ENCODE results near the gene ABCD3.

The ABCD3 gene

DNA sequence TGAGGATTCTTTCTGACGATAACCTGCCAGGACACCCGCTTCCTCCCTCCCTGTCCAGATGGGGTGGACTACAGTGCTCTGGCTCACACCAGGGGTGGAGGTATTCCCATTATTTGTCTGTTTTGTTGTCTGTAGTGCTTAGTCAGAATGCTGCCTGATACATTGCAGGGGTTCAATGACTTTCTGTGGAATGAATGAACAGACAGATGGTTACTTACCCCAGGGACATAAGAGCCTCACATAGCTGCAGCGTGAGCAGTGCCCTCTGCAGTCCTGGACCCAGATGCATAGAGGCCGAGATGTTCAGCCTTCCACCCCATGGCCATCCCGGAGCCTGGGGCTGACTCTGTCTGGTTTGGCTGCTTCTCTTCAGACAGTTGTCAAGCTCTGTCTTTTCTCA, 136.4 kb downstream of the ABCD3 start:
- no peaks in the 10 kb centered on the region for H3K4me1 ChIP-seq (ENCODE audit: low read length)
- H3K79me2 ChIP-seq (ENCODE audit: low read length), result no peaks in the 10 kb centered on the region
- no peak for TF ChIP-seq EZH2phosphoT487 (IDR thresholded peaks at IDR 0.05; ENCODE audit: low read length)
- TF ChIP-seq, protein P1, sequence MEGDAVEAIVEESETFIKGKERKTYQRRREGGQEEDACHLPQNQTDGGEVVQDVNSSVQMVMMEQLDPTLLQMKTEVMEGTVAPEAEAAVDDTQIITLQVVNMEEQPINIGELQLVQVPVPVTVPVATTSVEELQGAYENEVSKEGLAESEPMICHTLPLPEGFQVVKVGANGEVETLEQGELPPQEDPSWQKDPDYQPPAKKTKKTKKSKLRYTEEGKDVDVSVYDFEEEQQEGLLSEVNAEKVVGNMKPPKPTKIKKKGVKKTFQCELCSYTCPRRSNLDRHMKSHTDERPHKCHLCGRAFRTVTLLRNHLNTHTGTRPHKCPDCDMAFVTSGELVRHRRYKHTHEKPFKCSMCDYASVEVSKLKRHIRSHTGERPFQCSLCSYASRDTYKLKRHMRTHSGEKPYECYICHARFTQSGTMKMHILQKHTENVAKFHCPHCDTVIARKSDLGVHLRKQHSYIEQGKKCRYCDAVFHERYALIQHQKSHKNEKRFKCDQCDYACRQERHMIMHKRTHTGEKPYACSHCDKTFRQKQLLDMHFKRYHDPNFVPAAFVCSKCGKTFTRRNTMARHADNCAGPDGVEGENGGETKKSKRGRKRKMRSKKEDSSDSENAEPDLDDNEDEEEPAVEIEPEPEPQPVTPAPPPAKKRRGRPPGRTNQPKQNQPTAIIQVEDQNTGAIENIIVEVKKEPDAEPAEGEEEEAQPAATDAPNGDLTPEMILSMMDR (IDR thresholded peaks at IDR 0.05; ENCODE audit: low read length), result no peak
- no peak for TF ChIP-seq EZH2 (optimal IDR thresholded peaks at IDR 0.05; ENCODE audit: low read depth, low read length)
- H3K4me3 ChIP-seq (ENCODE audit: low read length), result no peak overlapping the region
- H2AFZ ChIP-seq (ENCODE audit: low read length), result no peak overlapping the region
- H4K20me1 ChIP-seq (ENCODE audit: insufficient read depth, low read length), result no peaks in the 10 kb centered on the region
- no peak for DNase-seq
- H3K4me2 ChIP-seq (ENCODE audit: low read depth, low read length), result no peak overlapping the region
- no peaks in the 10 kb centered on the region for H3K9me2 ChIP-seq (replicated peaks; ENCODE audit: insufficient read depth, low read length)
- no peaks in the 10 kb centered on the region for H3K36me3 ChIP-seq (replicated peaks; ENCODE audit: insufficient read depth, low read length)
- H3K9ac ChIP-seq (ENCODE audit: low read length), result no peak overlapping the region
- no peaks in the 10 kb centered on the region for H3F3A ChIP-seq (ENCODE audit: insufficient read depth, low read length)
- H3K27me3 ChIP-seq (replicated peaks; ENCODE audit: insufficient read depth, low read length), result no peaks in the 10 kb centered on the region
- no peak overlapping the region for H3K27ac ChIP-seq (ENCODE audit: low read length)
- no peaks in the 10 kb centered on the region for H3K9me3 ChIP-seq (replicated peaks; ENCODE audit: insufficient read depth, low read length)

DNA sequence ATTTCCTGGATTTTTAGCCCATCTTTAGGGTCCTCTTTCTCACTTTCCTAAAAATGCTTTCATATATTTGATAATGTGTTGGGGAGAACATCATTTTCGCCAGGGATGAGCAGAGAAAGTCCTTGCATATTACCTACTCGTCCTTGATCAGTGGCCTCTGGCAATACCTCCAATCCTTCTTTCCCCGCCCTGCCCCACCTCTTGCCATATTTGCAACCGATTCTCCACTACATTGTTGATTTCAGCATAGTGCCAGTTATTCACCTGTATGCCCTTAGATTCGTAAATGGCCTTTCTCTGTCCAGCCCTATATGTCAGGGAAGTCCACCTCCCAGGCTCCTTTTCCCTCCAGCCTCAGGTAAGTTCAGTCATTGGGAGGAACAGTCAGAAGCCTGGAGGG, 136.9 kb downstream of the ABCD3 start:
- no peaks in the 10 kb centered on the region for H4K20me1 ChIP-seq (ENCODE audit: insufficient read depth, low read length)
- TF ChIP-seq, protein P1 (IDR thresholded peaks at IDR 0.05; ENCODE audit: low read length), result no peak
- TF ChIP-seq EZH2 (optimal IDR thresholded peaks at IDR 0.05; ENCODE audit: low read depth, low read length) (no peak), EZH2phosphoT487 (IDR thresholded peaks at IDR 0.05; ENCODE audit: low read length) (no peak)

DNA sequence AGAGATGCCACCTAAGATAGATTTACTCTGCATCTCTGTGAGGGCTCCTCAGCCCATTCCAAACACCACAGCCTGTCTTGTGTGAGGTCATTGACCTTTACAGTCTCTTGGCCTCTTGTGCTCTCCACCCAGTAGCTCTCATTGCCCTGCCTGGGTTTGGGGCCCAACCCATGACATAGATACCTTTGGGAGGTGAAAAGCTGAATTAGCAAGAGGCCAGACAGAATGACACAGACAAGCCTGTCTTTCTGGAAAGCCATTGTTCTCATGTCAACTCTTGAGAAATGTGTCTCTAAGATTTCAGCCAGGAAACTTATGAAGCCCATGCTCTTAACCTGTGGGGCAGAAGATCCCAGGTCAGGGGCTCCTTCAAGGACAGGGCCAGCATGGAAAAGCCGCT, 141.7 kb downstream of the ABCD3 start:
- no peaks in the 10 kb centered on the region for H3K36me3 ChIP-seq (replicated peaks; ENCODE audit: insufficient read depth, low read length)
- DNase-seq, result no peak
- no peaks in the 10 kb centered on the region for H3K9me3 ChIP-seq (replicated peaks; ENCODE audit: insufficient read depth, low read length)
- no peak overlapping the region for H3K9ac ChIP-seq (ENCODE audit: low read length)
- no peak for TF ChIP-seq EZH2phosphoT487 (IDR thresholded peaks at IDR 0.05; ENCODE audit: low read length)
- TF ChIP-seq, protein P1 (IDR thresholded peaks at IDR 0.05; ENCODE audit: low read length), result no peak
- H2AFZ ChIP-seq (ENCODE audit: low read length), result no peak overlapping the region
- H3K27ac ChIP-seq (ENCODE audit: low read length), result no peak overlapping the region
- H4K20me1 ChIP-seq (ENCODE audit: insufficient read depth, low read length), result no peaks in the 10 kb centered on the region
- H3K9me2 ChIP-seq (replicated peaks; ENCODE audit: insufficient read depth, low read length), result no peaks in the 10 kb centered on the region
- H3K4me3 ChIP-seq (ENCODE audit: low read length), result no peak overlapping the region
- H3K79me2 ChIP-seq (ENCODE audit: low read length), result no peaks in the 10 kb centered on the region
- H3K4me2 ChIP-seq (ENCODE audit: low read depth, low read length), result no peak overlapping the region
- no peaks in the 10 kb centered on the region for H3F3A ChIP-seq (ENCODE audit: insufficient read depth, low read length)
- no peaks in the 10 kb centered on the region for H3K27me3 ChIP-seq (replicated peaks; ENCODE audit: insufficient read depth, low read length)
- H3K4me1 ChIP-seq (ENCODE audit: low read length), result no peaks in the 10 kb centered on the region

More for the DNA sequence above, 136.9 kb downstream of the ABCD3 start:
- no peaks in the 10 kb centered on the region for H3K79me2 ChIP-seq (ENCODE audit: low read length)
- H2AFZ ChIP-seq (ENCODE audit: low read length), result no peak overlapping the region
- H3K9me2 ChIP-seq (replicated peaks; ENCODE audit: insufficient read depth, low read length), result no peaks in the 10 kb centered on the region
- no peaks in the 10 kb centered on the region for H3K9me3 ChIP-seq (replicated peaks; ENCODE audit: insufficient read depth, low read length)
- no peak overlapping the region for H3K9ac ChIP-seq (ENCODE audit: low read length)
- H3F3A ChIP-seq (ENCODE audit: insufficient read depth, low read length), result no peaks in the 10 kb centered on the region
- H3K4me1 ChIP-seq (ENCODE audit: low read length), result no peaks in the 10 kb centered on the region
- no peak for DNase-seq
- H3K4me3 ChIP-seq (ENCODE audit: low read length), result no peak overlapping the region
- H3K27ac ChIP-seq (ENCODE audit: low read length), result no peak overlapping the region
- no peaks in the 10 kb centered on the region for H3K36me3 ChIP-seq (replicated peaks; ENCODE audit: insufficient read depth, low read length)
- H3K4me2 ChIP-seq (ENCODE audit: low read depth, low read length), result no peak overlapping the region
- no peaks in the 10 kb centered on the region for H3K27me3 ChIP-seq (replicated peaks; ENCODE audit: insufficient read depth, low read length)

Data from MM.1S (cell line).